Neural cell (in vitro differentiated cells): ENCODE measurements around the gene CACNA1S. TPM values are rescaled to one million over a fixed set of nuclear protein-coding genes. Genes with fewer than 3 reads are reported as not detected.

Experiments
- H2AFZ ChIP-seq: fragments of 200-600, 300-800 bp; sonication (generic), shearing (Covaris generic); 2 replicates; pipeline ENCODE4 v1.6.0; 2014; ENCODE audit warnings: low read depth, mild to moderate bottlenecking, antibody characterized with exemption, low read length, moderate library complexity
- H3F3A ChIP-seq: fragments of 200-600 bp; shearing (Covaris generic); 2 replicates; pipeline ENCODE4 v1.6.1; 2016; ENCODE audit warnings: mild to moderate bottlenecking, moderate library complexity, mixed read lengths, antibody characterized with exemption, low read length; ENCODE audit not compliant: insufficient read depth, poor library complexity, severe bottlenecking
- H3K27ac ChIP-seq: fragments of 200-600, 300-800 bp; sonication (generic), shearing (Covaris generic); 2 replicates; pipeline ENCODE4 v1.5.1; 2014; ENCODE audit warnings: mild to moderate bottlenecking, low read length, moderate library complexity
- H3K27me3 ChIP-seq: fragments of 300-800, 200-600 bp; sonication (generic), shearing (Covaris generic); 2 replicates; pipeline ENCODE4 v1.6.0; 2014; ENCODE audit warnings: mild to moderate bottlenecking, low read depth, low read length, moderate library complexity; ENCODE audit not compliant: insufficient read depth
- H3K36me3 ChIP-seq: fragments of 300-800, 200-600 bp; sonication (generic), shearing (Covaris generic); 2 replicates; pipeline ENCODE4 v1.5.1; 2014; ENCODE audit warnings: mild to moderate bottlenecking, antibody characterized with exemption, low read length, moderate library complexity; ENCODE audit not compliant: insufficient read depth
- H3K4me2 ChIP-seq: fragments of 300-800, 200-600 bp; sonication (generic), shearing (Covaris generic); 2 replicates; pipeline ENCODE4 v1.6.0; 2014; ENCODE audit warnings: mild to moderate bottlenecking, low read length
- H3K4me3 ChIP-seq: fragments of 300-800, 200-600 bp; sonication (generic), shearing (Covaris generic); 2 replicates; pipeline ENCODE4 v1.5.1; 2014; ENCODE audit warnings: mild to moderate bottlenecking, low read length, moderate library complexity
- H3K79me2 ChIP-seq: fragments of 200-600 bp; shearing (Covaris generic); replicated peaks from 2 replicates; pipeline ENCODE4 v1.6.0; 2014; ENCODE audit warnings: mild to moderate bottlenecking, low read length, moderate library complexity; ENCODE audit not compliant: insufficient read depth
- H3K9ac ChIP-seq: fragments of 300-800, 200-600 bp; sonication (generic), shearing (Covaris generic); 2 replicates; pipeline ENCODE4 v1.6.1; 2016; ENCODE audit warnings: mild to moderate bottlenecking, low read length, mixed read lengths
- H3K9me2 ChIP-seq: fragments of 200-600 bp; shearing (Covaris generic); 2 replicates; pipeline ENCODE4 v1.6.1; 2016; ENCODE audit warnings: mild to moderate bottlenecking, low read length, mixed read lengths; ENCODE audit not compliant: insufficient read depth
- H3K9me3 ChIP-seq: fragments of 200-600, 300-800 bp; sonication (generic), shearing (Covaris generic); 2 replicates; pipeline ENCODE4 v1.6.1; 2016; ENCODE audit warnings: mild to moderate bottlenecking, mixed run types, low read length, moderate library complexity, mixed read lengths
- H4K20me1 ChIP-seq: fragments of 200-600 bp; shearing (Covaris generic); 2 replicates; pipeline ENCODE4 v1.6.1; 2016; ENCODE audit warnings: mild to moderate bottlenecking, mixed run types; ENCODE audit not compliant: insufficient read depth
- CTCF ChIP-seq: fragments of 450-650 bp; IDR thresholded peaks from 2 replicates; pipeline ENCODE4 v1.5.1; 2014; ENCODE audit warnings: antibody characterized with exemption, mild to moderate bottlenecking, moderate library complexity; ENCODE audit not compliant: poor library complexity, severe bottlenecking
- EP300 ChIP-seq: fragments of 450-650 bp; conservative IDR thresholded peaks from 2 replicates; pipeline ENCODE4 v1.6.1; 2014; ENCODE audit warnings: antibody characterized with exemption, mild to moderate bottlenecking, moderate library complexity; ENCODE audit not compliant: poor library complexity, severe bottlenecking
- EZH2 ChIP-seq: fragments of 200-600, 300-800 bp; shearing (Covaris generic), sonication (generic); IDR thresholded peaks from 2 replicates; pipeline ENCODE4 v1.6.1; 2014; ENCODE audit warnings: antibody characterized with exemption, low read length, borderline replicate concordance, mild to moderate bottlenecking; ENCODE audit not compliant: insufficient read depth, poor library complexity, severe bottlenecking
- MXI1 ChIP-seq: fragments of 450-650 bp; conservative IDR thresholded peaks from 2 replicates; pipeline ENCODE4 v1.6.1; 2014; ENCODE audit warnings: antibody characterized with exemption, mild to moderate bottlenecking; ENCODE audit not compliant: poor library complexity, severe bottlenecking
- POLR2AphosphoS5 ChIP-seq: IDR thresholded peaks from 2 replicates; pipeline ENCODE4 v1.6.1; 2012
- RAD21 ChIP-seq: fragments of 450-650 bp; conservative IDR thresholded peaks from 2 replicates; pipeline ENCODE4 v1.6.1; 2014; ENCODE audit warnings: antibody characterized with exemption, mild to moderate bottlenecking, moderate library complexity
- REST ChIP-seq: IDR thresholded peaks from 2 replicates; pipeline ENCODE4 v1.6.1; 2012; ENCODE audit warnings: borderline replicate concordance
- SMC3 ChIP-seq: fragments of 450-650 bp; conservative IDR thresholded peaks from 2 replicates; pipeline ENCODE4 v1.6.1; 2014; ENCODE audit warnings: antibody characterized with exemption, mild to moderate bottlenecking, moderate library complexity; ENCODE audit not compliant: poor library complexity
- TAF1 ChIP-seq: IDR thresholded peaks from 2 replicates; pipeline ENCODE4 v1.6.1; 2012; ENCODE audit warnings: low read depth
- polyA plus RNA-seq: library from polyadenylated mRNA; depleted of rRNA; stranded (reverse); fragments of >200 nt; gene quantifications from 2 replicates; pipeline ENCODE4 v1.2.3, GENCODE V29; 2014

The CACNA1S gene
- polyA plus RNA-seq, 1 donor from 2014 or later, result 0.05 TPM

DNA sequence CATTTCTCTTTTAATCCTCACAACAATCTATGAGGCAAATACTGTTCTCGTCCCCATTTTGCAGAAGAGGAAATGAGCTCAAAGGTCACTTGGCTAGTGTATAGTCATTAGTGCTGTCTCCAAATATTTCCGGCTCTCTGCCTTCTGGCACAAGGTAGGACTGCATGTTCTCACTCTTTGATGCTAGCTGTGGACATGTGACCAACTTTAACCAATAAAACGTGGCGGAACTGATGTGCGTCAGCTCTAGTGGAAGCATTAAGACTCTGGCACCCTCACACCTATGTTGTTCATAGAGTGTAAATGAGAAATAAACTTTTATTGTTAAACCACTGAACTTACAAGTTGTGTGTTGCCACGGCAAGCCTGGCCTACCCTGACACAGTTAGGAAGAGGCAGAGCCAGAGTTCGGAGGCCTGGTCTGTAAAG, 83.8 kb downstream of the CACNA1S start:
- Histone ChIP-seq H3K4me2 (no peak overlapping the region), H3K9me3 (no peaks in the 10 kb centered on the region), H3K36me3 (no peaks in the 10 kb centered on the region), H3K9ac (no peak overlapping the region), H3K9me2 (no peaks in the 10 kb centered on the region), H3K27me3 (no peaks in the 10 kb centered on the region), H3K4me3 (no peak overlapping the region), H3K27ac (no peak overlapping the region), H3F3A (no peaks in the 10 kb centered on the region), H4K20me1 (no peaks in the 10 kb centered on the region), H2AFZ (no peak overlapping the region), H3K79me2 (peaks cover 6% of the 10 kb centered on the region)
- TF ChIP-seq SMC3 (no peak), RAD21 (no peak), REST (no peak), CTCF (no peak), POLR2AphosphoS5 (no peak), EP300 (no peak), EZH2 (no peak), MXI1 (no peak), TAF1 (no peak)

DNA sequence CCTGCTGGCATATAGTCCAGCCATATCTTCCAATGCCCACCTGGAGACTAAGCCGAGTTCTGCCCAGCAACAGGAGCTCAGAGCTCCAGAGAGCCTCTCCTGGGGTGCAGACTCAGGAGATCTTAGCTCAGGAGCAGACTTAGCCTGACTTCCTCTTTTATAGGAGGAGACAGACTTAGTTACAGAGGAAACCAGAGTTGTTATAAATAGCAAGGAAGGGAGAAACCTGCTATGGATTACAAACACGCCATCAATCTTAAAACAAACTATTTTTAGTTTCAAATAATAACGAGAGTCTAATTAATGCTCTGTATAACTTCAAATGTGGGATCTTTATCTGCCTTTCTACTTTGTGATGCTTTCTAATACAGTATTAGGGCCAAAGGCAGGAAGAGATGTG, 85.4 kb downstream of the CACNA1S start:
- H3K27me3 ChIP-seq, result no peaks in the 10 kb centered on the region
- H3K79me2 ChIP-seq, result peaks cover 20% of the 10 kb centered on the region
- no peak overlapping the region for H3K4me3 ChIP-seq
- H3K27ac ChIP-seq, result no peak overlapping the region
- no peak overlapping the region for H2AFZ ChIP-seq
- H4K20me1 ChIP-seq, result no peaks in the 10 kb centered on the region
- H3K9me2 ChIP-seq, result no peaks in the 10 kb centered on the region
- H3K9ac ChIP-seq, result no peak overlapping the region
- no peaks in the 10 kb centered on the region for H3F3A ChIP-seq
- no peaks in the 10 kb centered on the region for H3K36me3 ChIP-seq
- TF ChIP-seq EP300 (no peak), REST (no peak), RAD21 (no peak), TAF1 (no peak), SMC3 (no peak), CTCF (no peak), MXI1 (no peak), EZH2 (no peak), POLR2AphosphoS5 (no peak)
- no peak overlapping the region for H3K4me2 ChIP-seq
- H3K9me3 ChIP-seq, result no peaks in the 10 kb centered on the region
